Muscle of leg (tissue), 11 donors: ENCODE measurements around the gene RHOBTB3. TPM values are rescaled to one million over a fixed set of nuclear protein-coding genes. Genes with fewer than 3 reads are reported as not detected.
"Not testable (repeated sequence)": the region's sequence is repeated elsewhere in the genome, so short reads cannot be mapped to it uniquely, and the experiment has no call there.

Experiments used
- DNase-seq: peaks from one replicate; pipeline ENCODE4 v3.0.0; 2013
- H3K27ac ChIP-seq: one replicate; pipeline ENCODE4 v1.5.1; 2013; ENCODE audit warnings: mild to moderate bottlenecking, low read length, control low read depth
- H3K27me3 ChIP-seq: one replicate; pipeline ENCODE4 v1.6.1; 2013; ENCODE audit warnings: low read length; ENCODE audit not compliant: control insufficient read depth, insufficient read depth
- H3K36me3 ChIP-seq: one replicate; pipeline ENCODE4 v1.6.1; 2013; ENCODE audit warnings: low read length; ENCODE audit not compliant: control insufficient read depth, insufficient read depth
- H3K4me1 ChIP-seq: one replicate; pipeline ENCODE4 v1.6.1; 2013; ENCODE audit warnings: low read length; ENCODE audit not compliant: control insufficient read depth, insufficient read depth
- H3K4me3 ChIP-seq: one replicate; pipeline ENCODE4 v1.5.1; 2013; ENCODE audit warnings: low read length, control low read depth
- H3K9me3 ChIP-seq: replicated peaks from 2 replicates; pipeline ENCODE4 v1.6.1; 2013; ENCODE audit warnings: low read depth, low read length; ENCODE audit not compliant: control insufficient read depth
- WGBS: methylation state at CpG from one replicate; pipeline ENCODE4 v1.1.5; 2013; ENCODE audit warnings: missing lambda C conversion rate; ENCODE audit not compliant: insufficient coverage; 5-methylcytosine and 5-hydroxymethylcytosine counted together
- polyA plus RNA-seq, 8 donors: library from polyadenylated mRNA; unstranded; fragments of 120-200 nt; gene quantifications; one replicate each; pipeline versions ENCODE4 v1.2.1 to v1.2.3, GENCODE V29; 2013; ENCODE audit warnings: inconsistent platforms in 1 of 8, low replicate concordance in 1 of 8; ENCODE audit not compliant: insufficient read length in 8 of 8, insufficient read depth in 1 of 8
- total RNA-seq: library from RNA; stranded (reverse); fragments of 120-200 nt; gene quantifications from one replicate; pipeline ENCODE4 v1.2.4, GENCODE V29; 2013

Gene RHOBTB3
- total and polyA plus RNA-seq, 9 donors = 63.6 to 153 (median 91.2) TPM

DNA sequence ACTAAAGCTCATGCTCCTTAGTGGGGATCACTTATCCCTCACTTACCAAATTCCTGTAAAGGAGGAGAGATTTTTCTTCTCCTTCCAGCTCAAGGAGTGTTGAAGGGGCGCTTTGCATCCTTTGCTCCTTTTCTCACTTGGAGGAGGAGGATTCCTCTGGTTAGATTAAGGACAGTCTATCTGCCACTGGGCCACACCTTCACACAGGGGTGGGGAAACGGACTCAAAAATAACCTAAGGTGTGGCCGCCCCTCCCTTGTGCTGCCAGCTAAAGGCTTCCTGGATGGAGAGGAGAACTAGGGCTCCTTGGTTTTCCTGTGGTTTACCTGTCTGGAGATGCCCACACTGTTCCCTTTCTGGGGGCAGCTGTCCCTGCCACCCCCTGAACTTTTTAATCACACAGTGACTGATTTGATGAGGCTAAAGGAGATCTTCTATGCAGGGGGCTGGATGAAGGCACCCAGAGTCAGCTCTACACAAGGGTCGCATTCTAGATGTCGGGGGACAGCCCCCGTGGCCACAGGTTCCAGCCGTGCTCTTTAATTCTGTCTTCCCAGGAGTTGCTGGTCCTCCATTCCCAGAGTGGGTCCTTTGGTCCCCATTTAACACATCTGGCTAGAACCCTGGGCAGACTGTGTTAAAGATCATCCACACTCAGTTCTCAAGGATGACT, 77.0 kb downstream of the RHOBTB3 start:
- Histone ChIP-seq H3K36me3 (peaks cover 2% of the 10 kb centered on the region), H3K27me3 (no peaks in the 10 kb centered on the region), H3K4me1 (peaks cover 16% of the 10 kb centered on the region), H3K27ac (peak overlapping the region; percentile 74), H3K4me3 (no peak overlapping the region), H3K9me3 (peaks cover 6% of the 10 kb centered on the region)
- WGBS = 75% methylated on average over 4 of the region's 7 CpGs
- DNase-seq = no peak

DNA sequence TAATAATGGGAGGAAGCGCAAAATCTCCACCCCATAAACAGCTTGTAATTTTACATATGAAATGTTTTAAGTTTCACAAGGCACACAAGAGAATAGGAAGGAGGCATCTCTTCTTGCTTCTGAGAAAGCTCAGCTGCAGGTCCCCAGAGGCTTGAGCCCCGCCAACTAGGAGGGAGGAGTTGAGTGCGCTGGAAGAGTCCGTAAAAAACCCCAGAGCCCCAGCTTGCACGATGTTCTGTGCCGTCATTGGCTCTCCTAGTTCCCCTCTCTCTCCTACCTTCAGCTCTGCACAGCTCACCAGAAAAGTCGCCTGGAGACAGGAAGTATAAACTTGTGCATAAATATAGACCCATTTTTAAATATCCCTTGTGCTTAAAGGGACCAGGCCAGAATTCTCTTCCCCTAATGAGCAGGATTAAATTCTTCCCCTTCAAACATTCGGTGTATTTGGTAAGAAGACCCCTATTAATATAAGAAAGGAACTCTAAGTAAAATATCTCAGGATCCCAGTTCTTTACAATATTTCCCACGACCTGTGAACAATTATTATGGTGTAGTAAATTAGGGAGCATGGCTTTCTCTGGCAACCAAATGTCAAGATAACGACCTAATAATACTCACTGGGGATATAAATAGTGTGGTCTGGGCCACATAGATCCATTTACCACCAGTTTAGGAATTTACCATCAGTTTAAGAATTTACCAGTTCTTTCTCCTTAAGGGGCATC, 77.7 kb downstream of the RHOBTB3 start:
- peak; percentile 97 for DNase-seq
- Histone ChIP-seq H3K9me3 (peaks cover 6% of the 10 kb centered on the region), H3K27me3 (no peaks in the 10 kb centered on the region), H3K27ac (peak overlapping the region; percentile 74), H3K4me1 (peaks cover 16% of the 10 kb centered on the region), H3K36me3 (peaks cover 2% of the 10 kb centered on the region), H3K4me3 (no peak overlapping the region)
- no CpG with 5 or more reads among the region's 10 CpGs for WGBS

DNA sequence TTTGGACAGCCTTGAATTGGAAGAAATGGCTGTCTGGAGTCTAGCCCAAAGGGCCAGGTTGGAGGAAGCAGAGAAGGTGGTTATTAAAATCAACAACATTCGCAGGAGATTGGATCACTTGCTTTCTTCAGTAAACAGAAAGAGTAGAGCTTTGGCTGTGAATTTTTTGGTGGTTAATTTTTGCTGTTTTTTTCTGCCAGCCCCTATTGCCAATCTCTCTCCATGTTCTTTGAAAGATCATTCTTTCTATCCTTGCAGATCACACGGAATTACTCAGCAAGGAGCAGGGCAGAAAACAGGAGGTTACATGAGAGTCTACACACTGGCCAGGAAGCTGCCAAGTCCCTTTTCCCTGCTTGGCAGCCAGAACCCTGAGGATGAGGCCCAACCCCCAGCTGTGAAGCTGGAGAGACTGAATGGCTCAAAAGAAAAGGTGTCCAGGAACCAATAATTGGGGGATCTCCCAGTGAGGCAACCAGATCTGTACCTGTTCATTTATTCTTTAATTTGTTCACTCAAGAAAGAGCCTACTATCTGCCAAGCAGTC, 78.4 kb downstream of the RHOBTB3 start:
- peaks cover 16% of the 10 kb centered on the region for H3K4me1 ChIP-seq

DNA sequence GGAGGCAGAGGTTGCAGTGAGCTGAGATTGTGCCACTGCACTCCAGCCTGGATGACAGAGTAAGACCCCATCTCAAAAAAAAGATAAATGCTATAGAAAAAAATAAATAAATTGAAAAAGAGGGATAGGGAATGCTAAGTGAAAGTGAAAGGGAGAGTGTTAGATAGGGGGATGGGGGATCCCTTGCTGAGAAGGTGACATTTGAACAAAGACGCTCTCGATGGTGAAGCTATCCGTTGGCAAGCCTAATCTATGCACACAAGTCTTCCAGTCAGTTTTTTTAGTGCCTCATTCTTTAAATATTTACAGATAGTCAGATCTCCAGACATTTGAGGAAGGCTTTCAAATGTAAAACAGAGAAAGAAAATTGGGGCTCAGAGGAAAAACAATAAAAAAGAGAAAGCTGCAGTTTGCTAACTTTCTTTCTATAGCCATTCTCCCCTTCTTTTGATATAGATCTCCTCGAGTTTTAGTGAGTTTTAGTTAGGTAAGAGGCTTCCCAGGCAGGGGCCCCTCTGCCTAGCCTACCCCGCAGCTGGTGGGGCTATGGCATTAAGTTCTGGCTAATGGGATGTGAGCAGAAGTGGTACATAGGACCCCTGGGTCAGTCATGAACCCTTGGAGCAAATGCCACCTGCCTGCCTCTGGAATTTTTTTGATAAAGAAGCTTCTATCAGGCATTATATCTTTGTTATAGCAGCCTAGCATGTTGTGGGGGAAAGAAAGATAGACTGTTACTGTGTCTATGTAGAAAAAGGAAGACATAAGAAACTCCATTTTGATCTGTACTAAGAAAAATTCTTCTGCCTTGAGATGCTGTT, 79.4 kb downstream of the RHOBTB3 start:
- no peaks in the 10 kb centered on the region for H3K9me3 ChIP-seq
- peaks cover 16% of the 10 kb centered on the region for H3K4me1 ChIP-seq
- H3K27ac ChIP-seq = no peak overlapping the region
- no peaks in the 10 kb centered on the region for H3K27me3 ChIP-seq
- H3K36me3 ChIP-seq = no peaks in the 10 kb centered on the region
- WGBS = 80% methylated on average over 1 of the region's 5 CpGs
- H3K4me3 ChIP-seq = no peak overlapping the region
- no peak for DNase-seq

More for the DNA sequence above, 78.4 kb downstream of the RHOBTB3 start:
- Histone ChIP-seq H3K36me3 (peaks cover 2% of the 10 kb centered on the region), H3K27me3 (no peaks in the 10 kb centered on the region), H3K4me3 (no peak overlapping the region), H3K27ac (peak overlapping the region; percentile 49), H3K9me3 (peaks cover 6% of the 10 kb centered on the region)
- WGBS = 80% methylated on average over 1 of the region's 2 CpGs
- DNase-seq = no peak

DNA sequence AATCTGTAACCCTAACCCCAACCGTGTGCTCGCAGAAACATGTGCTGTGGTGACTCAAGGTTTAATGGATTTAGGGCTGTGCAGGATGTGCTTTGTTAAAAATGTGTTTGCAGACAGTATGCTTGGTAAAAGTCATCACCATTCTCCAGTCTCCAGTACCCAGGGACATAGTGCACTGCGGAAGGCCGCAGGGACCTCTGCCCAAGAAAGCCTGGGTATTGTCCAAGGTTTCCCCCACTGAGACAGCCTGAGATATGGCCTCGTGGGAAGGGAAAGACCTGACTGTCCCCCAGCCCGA, 79.9 kb downstream of the RHOBTB3 start:
- H3K4me3 ChIP-seq, H3K36me3 ChIP-seq, H3K9me3 ChIP-seq, DNase-seq, H3K27ac ChIP-seq, H3K27me3 ChIP-seq: not testable (repeated sequence)
- H3K4me1 ChIP-seq = peaks cover 16% of the 10 kb centered on the region
- 20% methylated on average over 1 of the region's 6 CpGs for WGBS

- 69% methylated on average over 6 of the region's 13 CpGs for WGBS
- not testable (repeated sequence) for H3K36me3 ChIP-seq, H3K9me3 ChIP-seq, H3K4me3 ChIP-seq, H3K27ac ChIP-seq, H3K27me3 ChIP-seq, DNase-seq
- peaks cover 16% of the 10 kb centered on the region for H3K4me1 ChIP-seq
Measured at GRCh38 chr5:95811461-95812073, 80.4 kb downstream of the RHOBTB3 start.

- Histone ChIP-seq H3K36me3 (peaks cover 4% of the 10 kb centered on the region), H3K27me3 (no peaks in the 10 kb centered on the region), H3K4me1 (peaks cover 16% of the 10 kb centered on the region), H3K9me3 (no peaks in the 10 kb centered on the region), H3K4me3 (no peak overlapping the region), H3K27ac (no peak overlapping the region)
- WGBS = 34% methylated on average over 5 of the region's 6 CpGs
- peak; percentile 29 for DNase-seq
Measured at GRCh38 chr5:95812074-95812471, 80.9 kb downstream of the RHOBTB3 start.

- H3K36me3 ChIP-seq, DNase-seq, H3K27ac ChIP-seq, H3K9me3 ChIP-seq, H3K27me3 ChIP-seq, H3K4me3 ChIP-seq: not testable (repeated sequence)
- H3K4me1 ChIP-seq = peaks cover 22% of the 10 kb centered on the region
- 97% methylated on average over 4 of the region's 8 CpGs for WGBS
Measured at GRCh38 chr5:95813035-95813434, 81.9 kb downstream of the RHOBTB3 start.

GRCh38 chr5:95815155-95815729, 84.1 kb downstream of the RHOBTB3 start:
- H3K4me3 ChIP-seq = no peak overlapping the region
- WGBS = 92% methylated on average over 2 of the region's 4 CpGs
- H3K36me3 ChIP-seq = peaks cover 7% of the 10 kb centered on the region
- H3K27ac ChIP-seq = no peak overlapping the region
- peaks cover 19% of the 10 kb centered on the region for H3K4me1 ChIP-seq
- H3K9me3 ChIP-seq = no peaks in the 10 kb centered on the region
- no peak for DNase-seq
- no peaks in the 10 kb centered on the region for H3K27me3 ChIP-seq
